ENCODE data around the gene CLCN2. TPM values are rescaled to one million over a fixed set of nuclear protein-coding genes. Genes with fewer than 3 reads are reported as not detected.

The CLCN2 gene
- total RNA-seq, 1 donor from 2014 or later, result 9.0 TPM

DNA sequence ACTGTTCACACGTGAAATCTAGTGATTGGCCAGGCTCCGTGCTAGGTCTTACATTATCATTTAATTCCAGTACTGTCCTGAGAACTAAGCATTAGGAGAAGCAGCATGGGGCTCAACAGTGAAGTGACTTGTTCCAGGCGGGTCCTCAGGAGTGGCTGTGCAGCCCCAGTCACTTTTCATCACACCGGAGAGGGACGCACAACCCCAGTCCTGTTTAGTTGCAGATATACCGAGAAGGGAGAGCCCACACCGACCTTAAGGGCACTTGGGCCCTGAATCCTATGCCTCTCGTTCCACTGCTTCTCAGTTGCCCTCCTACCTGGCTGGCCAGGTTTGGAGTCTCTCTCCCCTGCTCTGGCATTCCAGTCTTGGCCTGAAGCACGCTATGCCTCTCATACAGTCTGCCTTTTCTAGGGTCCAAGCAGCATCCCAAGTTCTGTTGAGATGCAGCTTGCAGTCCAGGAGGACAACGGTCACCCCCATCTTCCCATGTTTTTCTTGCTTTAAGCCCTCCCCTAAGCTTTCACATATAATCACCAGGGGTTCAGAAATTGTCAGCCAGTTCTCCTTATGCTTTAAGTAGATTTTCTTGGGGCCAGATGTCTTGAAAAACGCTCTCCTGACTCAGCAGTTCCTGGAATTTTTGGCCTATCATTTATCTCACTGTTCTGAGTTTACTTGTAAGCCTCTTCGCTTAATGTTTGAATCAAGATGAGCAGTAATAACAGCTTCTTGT is 13.9 kb downstream of the CLCN2 start:
- peaks cover 16% of the 10 kb centered on the region for H3K36me3 Mint-ChIP-seq (ENCODE audit: low read depth, unreplicated experiment)
- Histone ChIP-seq H4K20me1 (ENCODE audit: insufficient read depth, low read length) (peaks cover 13% of the 10 kb centered on the region), H3K27ac (ENCODE audit: low read depth, low read length) (no peak overlapping the region), H2AFZ (ENCODE audit: low read depth, low read length) (no peak overlapping the region), H3K4me1 (ENCODE audit: insufficient read depth, low read length) (peaks cover 21% of the 10 kb centered on the region), H3K27me3 (ENCODE audit: insufficient read depth, low read length) (no peaks in the 10 kb centered on the region), H3K79me2 (ENCODE audit: insufficient read depth, low read length) (no peaks in the 10 kb centered on the region), H3K4me2 (ENCODE audit: low read length) (no peak overlapping the region), H3K4me3 (ENCODE audit: insufficient read depth, low read depth, low read length) (no peak overlapping the region), H3K9ac (ENCODE audit: low read length) (no peak overlapping the region), H3K9me3 (ENCODE audit: insufficient read depth, low read depth, low read length) (no peaks in the 10 kb centered on the region), H3K36me3 (ENCODE audit: insufficient read depth, low read length) (no peaks in the 10 kb centered on the region)
- peak overlapping the region; percentile 31 for H3K4me3 Mint-ChIP-seq (ENCODE audit: unreplicated experiment)
- H3K4me1 Mint-ChIP-seq (ENCODE audit: low read depth, unreplicated experiment), result peaks cover 36% of the 10 kb centered on the region
- TF ChIP-seq, protein P1, sequence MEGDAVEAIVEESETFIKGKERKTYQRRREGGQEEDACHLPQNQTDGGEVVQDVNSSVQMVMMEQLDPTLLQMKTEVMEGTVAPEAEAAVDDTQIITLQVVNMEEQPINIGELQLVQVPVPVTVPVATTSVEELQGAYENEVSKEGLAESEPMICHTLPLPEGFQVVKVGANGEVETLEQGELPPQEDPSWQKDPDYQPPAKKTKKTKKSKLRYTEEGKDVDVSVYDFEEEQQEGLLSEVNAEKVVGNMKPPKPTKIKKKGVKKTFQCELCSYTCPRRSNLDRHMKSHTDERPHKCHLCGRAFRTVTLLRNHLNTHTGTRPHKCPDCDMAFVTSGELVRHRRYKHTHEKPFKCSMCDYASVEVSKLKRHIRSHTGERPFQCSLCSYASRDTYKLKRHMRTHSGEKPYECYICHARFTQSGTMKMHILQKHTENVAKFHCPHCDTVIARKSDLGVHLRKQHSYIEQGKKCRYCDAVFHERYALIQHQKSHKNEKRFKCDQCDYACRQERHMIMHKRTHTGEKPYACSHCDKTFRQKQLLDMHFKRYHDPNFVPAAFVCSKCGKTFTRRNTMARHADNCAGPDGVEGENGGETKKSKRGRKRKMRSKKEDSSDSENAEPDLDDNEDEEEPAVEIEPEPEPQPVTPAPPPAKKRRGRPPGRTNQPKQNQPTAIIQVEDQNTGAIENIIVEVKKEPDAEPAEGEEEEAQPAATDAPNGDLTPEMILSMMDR (IDR thresholded peaks at IDR 0.05; ENCODE audit: insufficient read depth, low read depth, low read length), result no peak
- no peak for TF ChIP-seq EZH2 (IDR thresholded peaks at IDR 0.05; ENCODE audit: insufficient read depth, low read length)
- no peak for DNase-seq (ENCODE audit: low read depth)
- H3K9me3 Mint-ChIP-seq (ENCODE audit: unreplicated experiment), result no peaks in the 10 kb centered on the region
- no peak overlapping the region for H3K27ac Mint-ChIP-seq (ENCODE audit: unreplicated experiment)
- H3K27me3 Mint-ChIP-seq (ENCODE audit: low read depth, unreplicated experiment), result no peaks in the 10 kb centered on the region
- FAIRE-seq, result no peak

DNA sequence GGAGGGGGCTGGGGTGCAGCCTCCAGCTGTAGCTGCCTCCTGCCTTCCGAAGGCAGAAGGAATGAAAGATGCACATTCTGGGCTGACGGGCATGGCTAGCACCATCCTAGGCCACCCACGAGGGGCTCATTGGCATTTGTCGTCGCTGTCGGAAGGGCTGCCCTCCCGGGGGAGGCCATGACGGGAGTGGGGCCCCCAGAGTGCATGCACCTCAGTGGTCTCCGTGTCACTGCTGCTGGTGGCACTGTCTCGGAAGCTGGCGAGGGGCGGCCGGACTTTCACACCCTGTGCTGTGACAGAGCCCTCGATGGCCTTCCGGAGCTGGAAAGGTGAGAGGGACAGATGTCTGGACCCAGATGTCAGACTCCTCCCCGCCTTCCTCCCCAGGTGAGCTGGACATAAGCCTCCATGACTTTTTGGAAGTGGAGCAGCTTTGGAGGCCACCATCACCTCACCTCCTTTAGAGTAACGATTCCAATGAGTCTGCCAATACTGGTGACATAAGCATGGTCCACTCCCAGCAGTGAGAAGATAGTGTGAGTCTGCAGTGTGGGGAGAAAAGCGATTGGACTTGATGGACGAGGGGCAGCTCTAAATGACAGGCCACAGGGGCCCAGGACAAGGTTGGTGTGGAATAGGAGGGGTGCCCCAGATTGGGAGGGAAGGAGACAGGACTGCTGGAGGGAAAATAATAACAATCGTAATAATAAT is 14.8 kb downstream of the CLCN2 start:
- H3K36me3 Mint-ChIP-seq (ENCODE audit: low read depth, unreplicated experiment), result peaks cover 12% of the 10 kb centered on the region
- H3K4me1 Mint-ChIP-seq (ENCODE audit: low read depth, unreplicated experiment), result peaks cover 34% of the 10 kb centered on the region
- Histone ChIP-seq H3K79me2 (ENCODE audit: insufficient read depth, low read length) (no peaks in the 10 kb centered on the region), H3K4me1 (ENCODE audit: insufficient read depth, low read length) (peaks cover 21% of the 10 kb centered on the region), H3K27me3 (ENCODE audit: insufficient read depth, low read length) (no peaks in the 10 kb centered on the region), H3K9ac (ENCODE audit: low read length) (no peak overlapping the region), H4K20me1 (ENCODE audit: insufficient read depth, low read length) (peaks cover 13% of the 10 kb centered on the region), H3K4me3 (ENCODE audit: insufficient read depth, low read depth, low read length) (no peak overlapping the region), H3K9me3 (ENCODE audit: insufficient read depth, low read depth, low read length) (no peaks in the 10 kb centered on the region), H2AFZ (ENCODE audit: low read depth, low read length) (no peak overlapping the region), H3K4me2 (ENCODE audit: low read length) (no peak overlapping the region), H3K36me3 (ENCODE audit: insufficient read depth, low read length) (no peaks in the 10 kb centered on the region), H3K27ac (ENCODE audit: low read depth, low read length) (no peak overlapping the region)
- DNase-seq (ENCODE audit: low read depth) (no peak), FAIRE-seq (no peak)
- no peaks in the 10 kb centered on the region for H3K9me3 Mint-ChIP-seq (ENCODE audit: unreplicated experiment)
- no peak overlapping the region for H3K27ac Mint-ChIP-seq (ENCODE audit: unreplicated experiment)
- TF ChIP-seq, protein P1 (IDR thresholded peaks at IDR 0.05; ENCODE audit: insufficient read depth, low read depth, low read length), result no peak
- TF ChIP-seq EZH2 (IDR thresholded peaks at IDR 0.05; ENCODE audit: insufficient read depth, low read length), result no peak
- no peak overlapping the region for H3K4me3 Mint-ChIP-seq (ENCODE audit: unreplicated experiment)
- no peaks in the 10 kb centered on the region for H3K27me3 Mint-ChIP-seq (ENCODE audit: low read depth, unreplicated experiment)

All from astrocyte (in vitro differentiated cells and primary cell).